Stimulated activated CD8-positive, alpha-beta memory T cell treated with anti-CD3 and anti-CD28 coated beads, Interleukin-12 subunit alpha, Interleukin-12 subunit beta, amount 100 ng/mL, for 24 hours (primary cell): ENCODE results near the gene KRT27.
"Not testable (repeated sequence)": the region's sequence is repeated elsewhere in the genome, so short reads cannot be mapped to it uniquely, and the experiment has no call there.

Experiments
- DNase-seq: peaks from one replicate; pipeline ENCODE4 v3.0.0-alpha.2; 2020; ENCODE audit errors: extremely low read depth

Gene KRT27

GRCh38 chr17:40755231-40755630 is 27.1 kb downstream of the KRT27 start, which contains the start of gene KRT25:
KRT25 (minus strand) TSS chr17:40755331; CDS start chr17:40755271, 60 bp downstream.
- DNase-seq: no peak

- no peak for DNase-seq
Observed at GRCh38 chr17:40753804-40754203, 28.5 kb downstream of the KRT27 start.

- no peak for DNase-seq
Observed at GRCh38 chr17:40751065-40751464, 31.3 kb downstream of the KRT27 start.

- DNase-seq: no peak
Observed at GRCh38 chr17:40750391-40750790, 32.0 kb downstream of the KRT27 start.

- DNase-seq: not testable (repeated sequence)
Observed at GRCh38 chr17:40748666-40749065, 33.7 kb downstream of the KRT27 start.

DNA sequence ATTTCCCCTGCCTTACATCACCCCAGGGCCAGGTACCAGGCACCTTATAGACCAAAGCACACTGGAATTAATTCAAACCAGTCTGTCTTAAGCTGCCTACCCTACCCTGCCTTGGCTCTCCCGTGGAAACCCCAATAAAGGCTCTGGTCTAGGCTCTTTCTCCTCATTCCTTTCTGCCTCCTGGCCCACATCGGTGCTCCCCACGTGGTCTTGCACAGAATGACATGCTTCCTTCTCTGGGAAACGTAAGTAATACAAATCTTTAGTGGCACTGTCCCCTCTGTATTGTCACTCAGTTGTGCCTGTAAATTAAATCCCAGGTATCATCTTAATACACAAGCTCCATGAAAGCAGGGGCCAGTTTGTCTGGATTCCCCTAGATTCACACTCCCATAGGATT is 43.8 kb downstream of the KRT27 start:
- DNase-seq: no peak

DNA sequence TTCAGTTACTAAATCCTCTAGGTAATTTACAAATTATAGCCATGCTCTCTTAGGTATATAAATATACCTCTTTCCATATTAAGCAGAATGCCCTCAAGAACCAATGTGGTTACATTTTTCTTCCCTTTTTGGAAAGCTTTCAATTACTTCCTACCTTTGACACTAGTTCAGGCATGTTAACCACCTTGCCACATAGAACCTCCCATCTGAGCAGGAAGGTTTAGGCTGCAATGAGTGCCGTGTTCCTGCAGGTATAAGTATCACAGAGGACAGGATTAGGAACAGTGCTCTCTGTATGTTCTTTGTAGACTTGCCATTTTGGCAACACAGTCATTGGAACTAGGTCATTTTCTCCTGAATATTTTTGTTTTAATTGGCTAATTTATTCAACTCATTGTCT is 47.3 kb downstream of the KRT27 start:
- DNase-seq: no peak

DNA sequence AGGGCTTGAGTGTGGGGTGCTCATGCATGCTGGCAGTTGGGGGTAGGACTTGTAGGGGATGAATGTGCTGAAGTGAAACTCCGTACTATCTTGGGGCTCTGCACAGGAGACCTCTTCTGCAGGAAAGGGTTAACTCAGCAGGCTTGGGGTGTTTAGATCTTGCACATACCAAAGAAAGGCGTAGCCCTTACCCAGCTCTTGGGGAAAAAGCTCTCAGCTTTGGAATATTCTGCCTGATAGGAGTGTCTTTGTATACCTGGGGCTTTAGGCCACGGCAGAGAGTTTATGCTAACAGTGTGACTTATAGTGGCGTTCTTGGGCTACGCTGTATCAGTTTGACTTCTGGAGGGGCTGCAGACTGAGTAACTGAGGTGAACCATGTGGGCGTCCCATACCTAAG is 48.3 kb downstream of the KRT27 start:
- DNase-seq: no peak

- DNase-seq: no peak
Observed at GRCh38 chr17:40730970-40731369, 51.4 kb downstream of the KRT27 start.

DNA sequence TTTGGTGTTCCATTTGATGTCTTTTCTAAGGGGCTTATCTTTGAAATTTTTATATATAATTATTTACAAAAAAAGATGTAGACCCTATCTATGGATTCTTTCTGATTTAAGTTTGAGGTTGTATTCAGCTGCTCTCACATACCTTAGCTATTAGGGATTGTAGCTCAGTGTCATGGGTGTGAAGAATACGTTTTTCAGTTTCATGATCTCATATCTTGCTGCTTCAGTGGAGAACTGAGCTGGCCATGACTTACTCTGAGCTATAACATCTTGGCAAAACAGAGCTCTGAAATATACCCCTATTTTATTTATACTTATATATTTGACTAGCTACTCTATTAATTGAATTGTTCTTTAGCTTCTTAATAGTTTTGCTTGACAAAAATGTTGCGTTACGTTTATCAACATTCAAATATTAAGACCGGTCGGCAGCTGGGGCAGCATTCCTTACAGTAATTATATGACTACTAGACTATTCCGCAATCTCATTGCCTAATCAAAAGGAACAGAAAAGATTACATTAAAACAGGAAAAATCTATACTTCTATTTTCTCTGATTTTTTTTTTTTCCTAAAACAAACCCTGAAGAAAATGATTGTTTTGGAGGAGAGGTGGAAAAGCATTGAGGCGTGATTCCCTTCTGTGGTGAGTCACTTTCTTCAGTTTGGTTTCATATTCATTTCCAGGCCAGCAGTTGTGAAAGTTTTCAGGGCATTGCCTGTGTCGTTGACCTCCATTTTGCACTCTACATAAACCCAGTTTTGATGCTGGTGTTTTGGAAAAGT is 54.7 kb downstream of the KRT27 start:
- DNase-seq: no peak

DNA sequence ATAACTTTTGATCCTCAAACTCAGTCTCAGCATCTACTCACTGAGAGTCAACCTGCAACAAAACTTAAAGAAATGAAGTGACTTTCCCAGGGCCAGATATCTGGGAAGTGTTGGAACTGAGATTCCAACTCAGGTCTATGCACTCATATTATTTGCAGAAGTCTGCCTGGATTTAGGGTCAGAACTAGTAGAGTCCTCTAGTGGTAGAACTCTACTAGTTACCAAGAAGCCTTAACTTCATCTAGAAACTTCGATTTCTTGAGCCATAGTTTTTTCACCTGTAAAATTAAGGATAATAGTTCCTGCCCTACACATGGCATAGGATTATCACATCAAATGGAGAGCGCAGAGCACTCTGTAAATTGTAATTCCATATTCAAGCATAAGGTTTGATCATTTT is 55.4 kb downstream of the KRT27 start:
- DNase-seq: no peak
